Measurements from ENCODE around the gene TSPAN7.

Gene TSPAN7

GRCh38 chrX:38679695-38680094 lies 118.4 kb downstream of the TSPAN7 start:
- DNase-seq (ENCODE audit: low spot score) = no peak

DNA sequence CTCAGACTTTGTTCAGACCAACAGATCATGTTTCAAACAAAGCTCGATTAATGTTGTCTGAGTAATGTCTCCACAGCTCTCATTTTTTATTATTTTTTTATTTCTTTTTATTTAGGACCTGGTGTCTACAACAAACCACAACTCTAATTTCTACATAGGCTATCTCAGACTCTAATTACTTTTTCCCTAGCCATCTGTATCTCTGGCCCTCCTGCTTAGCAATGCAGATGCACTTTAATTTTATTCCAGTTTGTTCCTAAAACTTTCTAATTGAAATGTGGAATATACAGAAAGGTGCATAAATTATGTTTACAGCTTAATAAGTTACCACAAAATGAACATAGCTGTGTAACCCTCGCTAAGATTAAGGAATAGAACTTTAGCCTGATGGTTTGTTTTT lies 120.8 kb downstream of the TSPAN7 start:
- DNase-seq (ENCODE audit: low spot score) = no peak

- DNase-seq (ENCODE audit: low spot score) = no peak
Observed at GRCh38 chrX:38692961-38693360, 131.6 kb downstream of the TSPAN7 start.

- DNase-seq (ENCODE audit: low spot score) = no peak
Observed at GRCh38 chrX:38694394-38694793, 133.1 kb downstream of the TSPAN7 start.

- no peak for DNase-seq (ENCODE audit: low spot score)
Observed at GRCh38 chrX:38697461-38697860, 136.1 kb downstream of the TSPAN7 start.

DNA sequence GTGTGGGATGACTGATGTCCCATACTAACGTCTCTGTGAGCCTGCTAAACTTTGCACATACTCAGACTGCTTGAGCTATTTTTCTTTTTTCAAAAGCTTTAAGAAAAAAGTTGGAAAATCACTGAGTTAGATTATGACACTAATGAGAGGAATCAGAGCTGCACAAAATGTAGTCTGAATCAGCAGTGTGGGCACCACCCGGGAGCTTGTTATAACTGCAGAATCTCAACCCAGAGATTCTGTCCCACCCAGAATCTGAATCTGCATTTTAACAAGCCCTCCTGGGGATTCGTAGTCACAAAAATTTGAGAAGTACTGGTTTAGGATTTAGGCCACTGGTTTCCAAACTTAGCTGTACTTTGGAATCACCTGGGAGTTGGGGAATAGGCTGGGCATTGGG lies 137.8 kb downstream of the TSPAN7 start:
- no peak for DNase-seq (ENCODE audit: low spot score)

DNA sequence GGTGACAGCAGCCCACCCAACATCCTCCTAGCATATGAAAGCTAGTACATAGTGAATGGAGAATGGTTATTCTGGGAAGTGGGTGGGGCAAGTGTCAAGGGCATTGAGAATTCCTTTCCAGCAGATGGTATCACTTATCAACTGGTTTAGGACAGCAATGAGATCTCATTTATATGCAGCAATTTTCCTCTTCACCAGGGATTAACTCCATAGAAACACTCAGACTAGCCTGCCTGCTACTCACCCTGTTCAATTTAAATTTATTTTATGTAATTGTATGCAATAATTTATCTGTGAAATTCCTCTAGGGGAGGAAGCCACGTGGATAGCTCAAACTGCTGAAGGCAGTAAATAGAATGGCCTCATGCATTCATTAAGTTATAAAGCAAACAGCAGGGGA lies 138.4 kb downstream of the TSPAN7 start:
- no peak for DNase-seq (ENCODE audit: low spot score)

GRCh38 chrX:38701073-38701472 lies 139.7 kb downstream of the TSPAN7 start:
- DNase-seq (ENCODE audit: low spot score) = no peak

- DNase-seq (ENCODE audit: low spot score) = no peak
Observed at GRCh38 chrX:38704146-38704882, 143.0 kb downstream of the TSPAN7 start.

GRCh38 chrX:38717871-38718270 lies 156.5 kb downstream of the TSPAN7 start:
- DNase-seq (ENCODE audit: low spot score) = peak; percentile 24

DNA sequence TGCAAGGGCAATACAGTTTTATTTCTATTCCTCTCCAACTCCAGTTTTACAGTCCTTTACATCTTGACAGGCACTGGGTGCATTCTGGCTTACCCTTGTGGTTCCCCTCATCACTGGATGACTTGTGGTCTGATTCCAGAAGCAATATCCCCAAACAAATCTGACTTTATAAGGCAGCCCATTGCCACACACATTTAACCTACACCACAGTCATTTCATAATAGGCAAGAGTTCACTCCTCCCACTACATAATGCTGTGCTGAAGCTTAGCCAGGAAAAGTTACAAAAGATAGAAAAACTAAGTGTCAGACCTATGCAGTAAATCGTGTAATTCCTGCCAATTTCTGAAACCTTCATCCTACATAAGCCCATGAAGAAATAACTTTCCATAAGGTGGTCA lies 157.0 kb downstream of the TSPAN7 start:
- no peak for DNase-seq (ENCODE audit: low spot score)

DNA sequence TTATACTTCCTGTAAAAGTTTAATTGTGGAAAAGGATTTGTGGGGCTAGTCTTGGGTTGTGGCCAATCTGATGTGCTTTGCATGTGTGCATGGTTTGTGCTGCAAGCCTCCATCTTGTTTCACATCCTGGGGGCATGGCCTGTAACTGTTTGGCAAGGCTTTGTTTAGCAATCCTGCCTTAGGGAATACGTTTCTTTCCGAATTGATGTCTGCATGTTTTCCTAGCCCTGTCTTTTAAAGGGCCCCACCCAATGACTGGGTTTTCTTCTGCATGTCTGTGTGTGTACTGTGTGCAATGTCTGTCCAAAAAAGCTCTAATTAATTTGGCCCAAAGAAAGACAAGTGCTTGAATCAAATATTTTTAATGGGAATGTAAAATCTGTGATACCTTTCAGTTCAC lies 165.3 kb downstream of the TSPAN7 start:
- no peak for DNase-seq (ENCODE audit: low spot score)

GRCh38 chrX:38727668-38728067 lies 166.3 kb downstream of the TSPAN7 start:
- no peak for DNase-seq (ENCODE audit: low spot score)

DNA sequence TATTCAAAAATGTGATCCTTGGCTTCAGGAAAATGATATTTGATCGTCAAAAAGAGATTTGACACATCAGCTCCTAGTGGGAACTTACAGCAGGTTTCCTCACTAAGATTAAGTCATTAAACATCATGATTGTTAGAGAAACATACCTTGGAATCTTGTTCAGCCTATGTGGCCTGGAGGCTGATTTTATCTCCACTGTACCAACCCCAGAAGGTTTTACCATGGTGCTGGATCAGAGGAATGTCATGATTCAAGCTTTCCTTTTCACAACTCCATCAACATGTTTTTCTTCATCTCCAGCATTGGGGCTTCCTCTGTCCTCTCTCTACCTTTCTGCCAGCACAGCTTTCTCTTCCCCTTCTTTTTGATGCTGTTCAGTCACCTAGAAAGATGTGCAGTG lies 171.5 kb downstream of the TSPAN7 start:
- DNase-seq (ENCODE audit: low spot score) = no peak

Small RNA genes lying within 50 kb of the gene (small RNA-seq; reads per million reads assigned to genes)
- gene RNU7-7P = 0 reads per million in 2 experiments

All from SK-N-DZ (cell line).